ENCODE measurements around the gene API5. TPM values are rescaled to one million over a fixed set of nuclear protein-coding genes. Genes with fewer than 3 reads are reported as not detected.
A peak's percentile ranks its signal among the peaks of the same experiment; 100 is the strongest.

The API5 gene
- total and polyA plus RNA-seq, 2 experiments from 2014 or later = 36.1 to 144 TPM

DNA sequence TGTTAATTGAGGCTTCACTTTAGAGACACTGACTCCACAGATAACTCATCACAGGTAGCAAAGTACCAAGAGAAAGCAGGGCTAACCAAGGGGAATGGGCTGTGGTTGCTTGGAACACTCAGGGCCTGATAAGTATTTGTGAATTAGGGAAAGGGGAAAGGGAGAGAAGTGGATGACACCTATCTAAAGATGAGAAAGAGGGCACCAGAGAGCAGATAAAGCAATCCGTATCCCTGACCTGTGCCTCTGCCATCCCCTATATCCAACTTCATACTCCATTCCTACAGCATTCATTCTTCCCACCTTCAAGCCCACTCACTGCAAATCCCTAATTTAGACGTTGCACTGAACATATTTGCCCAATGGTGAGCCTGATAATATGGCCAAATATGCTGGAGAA lies 43.0 kb upstream of the API5 start:
- H3K4me3 ChIP-seq = no peak overlapping the region
- DNase-seq (ENCODE audit: low spot score) (peak; percentile 25), ATAC-seq (peak; percentile 58; the same call in 2 of the 3 replicates)
- TF ChIP-seq CTCF (conservative IDR thresholded peaks at IDR 0.05; ENCODE audit: low read depth in 2 of 2) (peak; percentile 13 to 38; a peak in 2 of 4 replicates), ZNF331 (CRISPR knock-in tag; IDR thresholded peaks at IDR 0.05; ENCODE audit: low read depth) (no peak)
- no peaks in the 10 kb centered on the region for H3K27me3 ChIP-seq (ENCODE audit: insufficient read depth)
- H3K36me3 ChIP-seq (ENCODE audit: insufficient read depth) = no peaks in the 10 kb centered on the region
- no peaks in the 10 kb centered on the region for H3K9me2 ChIP-seq (ENCODE audit: insufficient read depth)
- Mint-ChIP-seq H3K4me3 (no peak overlapping the region), H3K9me3 (peaks cover 86% of the 10 kb centered on the region), H3K36me3 (ENCODE audit: low read depth) (peaks cover 15% of the 10 kb centered on the region), H3K27ac (no peak overlapping the region), H3K27me3 (ENCODE audit: insufficient read depth, low read depth, poor library complexity) (no peaks in the 10 kb centered on the region), H3K4me1 (no peaks in the 10 kb centered on the region; the same call in 2 of the 3 replicates)
- H3K4me2 ChIP-seq = 0 out of 2 replicates have a peak overlapping the region, but pooled peaks have one; percentile 14
- H3K27ac ChIP-seq (ENCODE audit: low read depth) = no peak overlapping the region
- no peaks in the 10 kb centered on the region for H3K79me2 ChIP-seq (replicated peaks; ENCODE audit: insufficient read depth)
- peak overlapping the region; percentile 80; the same call in 1 of the 2 replicates for H2AFZ ChIP-seq
- no peaks in the 10 kb centered on the region for H3F3A ChIP-seq (replicated peaks; ENCODE audit: low read depth)
- no peaks in the 10 kb centered on the region for H3K4me1 ChIP-seq (ENCODE audit: insufficient read depth)
- no peaks in the 10 kb centered on the region for H4K20me1 ChIP-seq (replicated peaks; ENCODE audit: insufficient read depth)

DNA sequence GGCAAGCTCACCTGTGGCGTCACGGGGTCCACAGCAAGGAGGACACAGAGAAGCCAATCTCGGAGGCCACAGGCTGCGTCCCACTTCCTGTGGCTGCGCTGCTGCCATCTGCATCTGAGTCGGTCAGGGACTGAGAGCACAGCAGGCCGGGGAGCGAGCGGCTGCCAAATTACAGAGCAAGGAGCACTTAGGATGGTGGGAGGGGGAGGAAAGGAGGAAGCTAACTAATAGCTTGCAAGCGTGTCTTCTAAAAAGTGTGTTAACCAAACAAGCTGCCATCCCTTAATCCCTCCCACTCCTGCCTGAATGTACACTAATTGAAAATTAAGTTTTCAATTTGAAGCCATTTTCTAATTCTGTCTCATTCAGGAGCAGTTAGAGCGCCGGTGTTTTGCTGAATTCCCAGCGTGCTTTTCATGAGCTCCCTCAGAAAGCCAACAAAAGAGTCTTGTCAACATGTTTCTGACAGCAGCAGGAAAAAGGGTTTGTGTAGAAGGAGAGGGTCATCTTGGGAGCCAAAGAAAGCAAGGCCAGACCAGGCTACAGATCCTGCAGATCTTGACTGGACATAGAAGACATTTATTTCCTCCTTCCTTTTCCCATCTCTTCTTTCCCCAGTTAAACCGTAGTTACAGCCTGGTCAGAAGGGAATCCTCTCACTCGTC lies 42.4 kb upstream of the API5 start:
- no peak overlapping the region for H3K27ac Mint-ChIP-seq
- no peaks in the 10 kb centered on the region; the same call in 2 of the 3 replicates for H3K4me1 Mint-ChIP-seq
- no peaks in the 10 kb centered on the region for H3K27me3 Mint-ChIP-seq (ENCODE audit: insufficient read depth, low read depth, poor library complexity)

More for the DNA sequence above, 42.4 kb upstream of the API5 start:
- Histone ChIP-seq H3K4me1 (ENCODE audit: insufficient read depth) (no peaks in the 10 kb centered on the region), H2AFZ (peak overlapping the region; percentile 80), H3F3A (replicated peaks; ENCODE audit: low read depth) (no peaks in the 10 kb centered on the region), H3K4me2 (0 out of 2 replicates have a peak overlapping the region, but pooled peaks have one; percentile 14), H3K4me3 (0 out of 2 replicates have a peak overlapping the region, but pooled peaks have one; percentile 10), H3K9me2 (ENCODE audit: insufficient read depth) (no peaks in the 10 kb centered on the region), H4K20me1 (replicated peaks; ENCODE audit: insufficient read depth) (no peaks in the 10 kb centered on the region), H3K36me3 (ENCODE audit: insufficient read depth) (no peaks in the 10 kb centered on the region), H3K27ac (ENCODE audit: low read depth) (no peak overlapping the region), H3K79me2 (replicated peaks; ENCODE audit: insufficient read depth) (no peaks in the 10 kb centered on the region), H3K27me3 (ENCODE audit: insufficient read depth) (no peaks in the 10 kb centered on the region)
- Mint-ChIP-seq H3K4me3 (no peak overlapping the region), H3K9me3 (peaks cover 87% of the 10 kb centered on the region), H3K36me3 (ENCODE audit: low read depth) (peaks cover 17% of the 10 kb centered on the region)
- peak; percentile 27 for DNase-seq (ENCODE audit: low spot score)
- peak; percentile 75 for ATAC-seq
- TF ChIP-seq NANOG (IDR thresholded peaks at IDR 0.05; ENCODE audit: borderline replicate concordance) (no peak), JUNB (IDR thresholded peaks at IDR 0.05; ENCODE audit: unreplicated experiment) (no peak), POLR2AphosphoS5 (IDR thresholded peaks at IDR 0.05; ENCODE audit: low read depth) (no peak), EZH2 (IDR thresholded peaks at IDR 0.05; ENCODE audit: low read depth, unreplicated experiment) (no peak), CTCF (conservative IDR thresholded peaks at IDR 0.05; ENCODE audit: low read depth in 2 of 2) (no peak), ZNF462 (CRISPR knock-in tag; IDR thresholded peaks at IDR 0.05) (no peak), STAT1 (IDR thresholded peaks at IDR 0.05; ENCODE audit: unreplicated experiment) (no peak), ZNF331 (CRISPR knock-in tag; IDR thresholded peaks at IDR 0.05; ENCODE audit: low read depth) (no peak), CREB1 (CRISPR knock-in tag; IDR thresholded peaks at IDR 0.05; ENCODE audit: low read depth) (no peak)
